Calu3 (cell line): ENCODE data around the gene ABHD17B. TPM values are rescaled to one million over a fixed set of nuclear protein-coding genes. Genes with fewer than 3 reads are reported as not detected.

ENCODE experiments used
- BruUV-seq: library from RNA; stranded (reverse); fragments of 400-500 nt; replicated peaks from 2 replicates; lab custom pipeline; 2021; lab: Mats Ljungman, UMichigan
- CTCF ChIA-PET: fragments of 300-600 bp; sonication (Branson Sonifier 250); formaldehyde crosslinking; loops from one replicate; lab custom pipeline; 2022; ENCODE audit warnings: antibody characterized with exemption; lab: Charles Lee
- DNase-seq: peaks from one replicate; pipeline ENCODE4 v3.0.0; 2022
- H3K27ac Mint-ChIP-seq: one replicate; pipeline ENCODE4 v1.8.0; 2022; ENCODE audit warnings: mixed read lengths; ENCODE audit not compliant: unreplicated experiment
- H3K27me3 Mint-ChIP-seq: one replicate; pipeline ENCODE4 v1.8.0; 2022; ENCODE audit warnings: mixed read lengths; ENCODE audit not compliant: unreplicated experiment
- H3K36me3 Mint-ChIP-seq: one replicate; pipeline ENCODE4 v1.8.0; 2022; ENCODE audit warnings: mild to moderate bottlenecking, moderate library complexity, mixed read lengths; ENCODE audit not compliant: insufficient read depth, unreplicated experiment
- H3K4me1 Mint-ChIP-seq: one replicate; pipeline ENCODE4 v1.8.0; 2022; ENCODE audit warnings: mild to moderate bottlenecking, low read depth, mixed read lengths; ENCODE audit not compliant: unreplicated experiment
- H3K4me3 Mint-ChIP-seq: one replicate; pipeline ENCODE4 v1.8.0; 2022; ENCODE audit warnings: mild to moderate bottlenecking, low read depth, moderate library complexity, mixed read lengths; ENCODE audit not compliant: unreplicated experiment
- H3K9me3 Mint-ChIP-seq: one replicate; pipeline ENCODE4 v1.8.0; 2022; ENCODE audit warnings: low read depth, mixed read lengths; ENCODE audit not compliant: unreplicated experiment
- CTCF ChIP-seq: fragments of 200-600 bp; IDR thresholded peaks from one replicate; pipeline ENCODE4 v1.8.0; 2022; ENCODE audit warnings: antibody characterized with exemption; ENCODE audit not compliant: unreplicated experiment
- intact Hi-C: fragments of 100-400 bp; cut with micrococcal nuclease; formaldehyde crosslinking; loops from one replicate; pipeline ENCODE4 v1.10.0; 2022; ENCODE audit not compliant: unreplicated experiment
- total RNA-seq: library from RNA; stranded (reverse); gene quantifications from 2 replicates; pipeline ENCODE4 v1.2.3, GENCODE V29; 2022

Gene ABHD17B
- total RNA-seq, 1 experiment from 2014 or later = 16.5 TPM

GRCh38 chr9:71921190-71921814 lies 10.3 kb upstream of the ABHD17B start:
- BruUV-seq = no TSS peak
- Mint-ChIP-seq H3K27me3 (no peaks in the 10 kb centered on the region), H3K27ac (no peak overlapping the region), H3K4me3 (no peak overlapping the region), H3K36me3 (no peaks in the 10 kb centered on the region), H3K9me3 (no peaks in the 10 kb centered on the region), H3K4me1 (no peaks in the 10 kb centered on the region)
- DNase-seq = no peak
- CTCF ChIA-PET = interaction anchor here (0.6 kb wide), 2 partner anchors 27 to 83 kb away, joined by 4 to 5 read pairs; no protein-coding TSS in a partner anchor
- TF ChIP-seq CTCF = no peak
- intact Hi-C loops = no loop called here

- BruUV-seq = no TSS peak
- DNase-seq = no peak
- Mint-ChIP-seq H3K27ac (no peak overlapping the region), H3K4me3 (no peak overlapping the region), H3K4me1 (no peaks in the 10 kb centered on the region), H3K36me3 (no peaks in the 10 kb centered on the region), H3K27me3 (no peaks in the 10 kb centered on the region), H3K9me3 (no peaks in the 10 kb centered on the region)
- TF ChIP-seq CTCF = no peak
- CTCF ChIA-PET = interaction anchor here (0.6 kb wide), 2 partner anchors 26 to 82 kb away, joined by 4 to 5 read pairs; no protein-coding TSS in a partner anchor
- intact Hi-C loops = no loop called here
These were observed 9.6 kb upstream of the ABHD17B start for GRCh38 chr9:71920456-71921189.

GRCh38 chr9:71918419-71918818 lies 7.4 kb upstream of the ABHD17B start:
- Mint-ChIP-seq H3K4me1 (no peaks in the 10 kb centered on the region), H3K9me3 (no peaks in the 10 kb centered on the region), H3K27ac (no peak overlapping the region), H3K27me3 (no peaks in the 10 kb centered on the region), H3K4me3 (no peak overlapping the region), H3K36me3 (no peaks in the 10 kb centered on the region)
- intact Hi-C loops = no loop called here
- CTCF ChIA-PET = no interaction called here
- TF ChIP-seq CTCF = no peak
- no peak for DNase-seq
- BruUV-seq = no TSS peak

- no peak for DNase-seq
- intact Hi-C loops = no loop called here
- Mint-ChIP-seq H3K4me3 (no peak overlapping the region), H3K27ac (no peak overlapping the region), H3K27me3 (no peaks in the 10 kb centered on the region), H3K4me1 (no peaks in the 10 kb centered on the region), H3K36me3 (peaks cover 11% of the 10 kb centered on the region), H3K9me3 (no peaks in the 10 kb centered on the region)
- no TSS peak for BruUV-seq
- CTCF ChIA-PET = interaction anchor here (1.3 kb wide), 1 partner anchor 9 kb away, joined by 3 read pairs; no protein-coding TSS in a partner anchor
- no peak for TF ChIP-seq CTCF
These were observed 6.0 kb upstream of the ABHD17B start for GRCh38 chr9:71916834-71917534.
